AG10803 (cell line): ENCODE measurements around the gene LYSMD2.

Experiments
- DNase-seq: peaks from one replicate; pipeline ENCODE4 v3.0.0; 2010; ENCODE audit warnings: low read depth
- H3K4me3 ChIP-seq: 2 replicates; pipeline ENCODE4 v1.5.1; 2011; ENCODE audit warnings: mild to moderate bottlenecking, low read length, control low read depth
- TF ChIP-seq, protein P1 (sequence below): conservative IDR thresholded peaks from 2 replicates; pipeline ENCODE4 v1.5.1; 2011; ENCODE audit warnings: mild to moderate bottlenecking, low read length, control low read depth, inconsistent platforms

LYSMD2 gene

DNA sequence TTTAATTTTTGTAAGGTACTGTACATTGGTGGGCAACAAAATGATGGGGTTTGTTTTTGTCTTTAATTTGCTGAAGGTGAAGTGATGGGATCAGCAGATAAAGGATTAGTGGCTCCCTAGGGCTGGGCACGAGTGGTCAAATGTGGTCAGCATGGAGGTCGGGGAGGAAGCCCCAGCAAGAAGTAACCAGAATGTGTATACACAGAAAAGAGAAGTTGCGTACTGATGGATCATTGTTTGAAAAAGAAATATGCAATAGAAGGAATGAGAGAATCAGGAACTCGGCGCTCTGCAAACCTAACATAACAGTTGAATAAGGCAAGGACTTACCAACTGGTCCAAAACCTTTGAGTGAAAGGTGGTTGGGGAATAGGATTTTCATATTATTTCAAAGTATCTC, 15.4 kb upstream of the LYSMD2 start:
- TF ChIP-seq, protein P1, sequence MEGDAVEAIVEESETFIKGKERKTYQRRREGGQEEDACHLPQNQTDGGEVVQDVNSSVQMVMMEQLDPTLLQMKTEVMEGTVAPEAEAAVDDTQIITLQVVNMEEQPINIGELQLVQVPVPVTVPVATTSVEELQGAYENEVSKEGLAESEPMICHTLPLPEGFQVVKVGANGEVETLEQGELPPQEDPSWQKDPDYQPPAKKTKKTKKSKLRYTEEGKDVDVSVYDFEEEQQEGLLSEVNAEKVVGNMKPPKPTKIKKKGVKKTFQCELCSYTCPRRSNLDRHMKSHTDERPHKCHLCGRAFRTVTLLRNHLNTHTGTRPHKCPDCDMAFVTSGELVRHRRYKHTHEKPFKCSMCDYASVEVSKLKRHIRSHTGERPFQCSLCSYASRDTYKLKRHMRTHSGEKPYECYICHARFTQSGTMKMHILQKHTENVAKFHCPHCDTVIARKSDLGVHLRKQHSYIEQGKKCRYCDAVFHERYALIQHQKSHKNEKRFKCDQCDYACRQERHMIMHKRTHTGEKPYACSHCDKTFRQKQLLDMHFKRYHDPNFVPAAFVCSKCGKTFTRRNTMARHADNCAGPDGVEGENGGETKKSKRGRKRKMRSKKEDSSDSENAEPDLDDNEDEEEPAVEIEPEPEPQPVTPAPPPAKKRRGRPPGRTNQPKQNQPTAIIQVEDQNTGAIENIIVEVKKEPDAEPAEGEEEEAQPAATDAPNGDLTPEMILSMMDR: no peak
- H3K4me3 ChIP-seq: no peak overlapping the region
- no peak for DNase-seq

DNA sequence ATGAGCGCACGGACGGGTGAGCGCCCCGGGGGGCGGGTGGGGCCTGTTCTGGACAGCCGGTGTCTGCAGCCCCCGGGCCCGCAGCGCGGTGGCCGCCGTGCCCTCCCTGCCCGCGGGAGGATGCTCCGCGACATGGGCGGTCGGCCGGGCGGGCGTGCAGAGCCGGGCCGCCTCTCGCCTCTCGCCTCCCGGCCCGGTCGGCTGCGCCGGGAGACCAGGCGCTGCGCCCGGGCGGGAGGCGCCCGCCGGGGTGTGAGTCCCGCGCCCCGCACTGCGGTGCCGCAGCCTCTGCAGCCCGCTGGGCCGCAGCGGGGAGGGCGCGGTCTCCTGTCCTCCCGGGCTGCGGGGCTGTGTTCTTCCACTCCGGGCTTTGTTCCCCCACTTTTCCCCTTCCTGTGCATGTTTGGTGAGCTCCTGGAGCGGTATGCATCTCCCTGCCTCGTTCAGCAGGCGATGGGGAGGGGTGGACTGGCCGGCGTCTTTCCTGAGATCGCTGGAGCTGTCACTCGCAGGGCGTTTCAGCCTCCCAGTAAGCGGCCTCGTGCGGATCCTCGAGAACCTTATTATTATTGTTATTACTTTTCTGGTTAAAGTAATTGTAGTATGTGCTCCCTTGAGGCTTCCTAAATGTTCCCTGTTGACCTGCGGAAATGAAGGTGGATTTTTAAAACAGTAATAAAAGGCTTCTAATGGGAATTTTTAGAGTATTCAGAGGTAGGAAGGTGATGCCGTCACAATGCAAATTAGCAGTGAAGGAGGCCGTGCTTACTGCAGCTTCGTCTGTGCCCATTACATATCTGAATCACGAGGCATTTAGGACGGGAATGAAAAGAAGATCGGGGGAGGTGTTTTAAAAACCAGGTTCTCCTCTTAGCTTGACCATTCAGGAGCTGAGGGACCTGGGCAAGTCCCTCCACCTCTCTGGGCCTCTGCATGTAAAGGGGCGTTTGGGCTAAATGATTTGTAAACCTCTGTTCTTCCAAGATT, 14.5 kb upstream of the LYSMD2 start:
- no peak for DNase-seq
- TF ChIP-seq, protein P1: no peak
- H3K4me3 ChIP-seq: peak overlapping the region; percentile 70

DNA sequence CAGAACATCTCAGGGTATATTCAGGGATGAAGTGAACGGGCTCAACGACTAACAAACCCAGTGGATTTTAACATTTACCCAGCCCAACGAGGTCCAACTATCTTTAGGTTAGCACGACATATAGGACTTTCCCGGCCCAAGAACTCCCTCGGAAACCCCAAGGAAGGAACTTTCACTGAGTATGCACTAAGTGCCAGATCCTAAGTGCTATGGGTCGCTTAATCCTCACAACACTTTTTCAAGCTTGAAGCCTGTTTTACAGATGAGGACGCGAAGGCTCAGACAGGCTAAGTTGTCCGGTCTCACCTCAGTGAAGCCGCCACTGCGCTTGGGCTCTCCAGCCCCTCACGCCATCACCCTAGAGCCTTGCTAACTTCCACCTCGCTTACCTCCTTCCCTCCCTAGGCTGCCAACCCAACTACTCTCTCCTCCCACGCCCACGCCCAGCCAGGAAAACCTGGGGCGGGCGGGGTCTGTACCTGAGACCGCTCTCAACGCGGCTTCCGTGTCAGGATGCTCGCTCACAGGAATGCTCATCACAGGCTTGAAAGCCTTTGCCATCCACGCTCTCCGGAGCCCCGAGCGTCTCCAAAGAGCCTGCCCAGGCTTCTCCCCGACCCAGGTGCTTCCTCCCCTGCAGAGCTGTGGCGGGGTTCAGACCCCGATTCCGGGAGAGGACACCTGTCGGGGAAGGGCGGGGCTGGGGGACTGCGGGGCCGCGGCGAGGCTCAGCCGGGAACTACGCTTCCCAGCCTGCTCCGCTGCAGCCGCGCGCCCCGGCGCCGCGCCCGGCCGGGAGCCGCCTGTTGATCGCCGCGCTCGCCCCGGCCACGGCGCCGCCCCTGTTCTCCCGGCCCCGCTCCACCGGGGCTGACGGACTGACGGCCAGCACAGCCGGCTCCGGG, 13.6 kb upstream of the LYSMD2 start, which contains the start of gene TMOD2:
TMOD2 (plus strand) TSS at position 806 of the 905 bp plus-strand sequence. CDS start 14,845 bp downstream, outside the sequence.
- DNase-seq: no peak
- peak within 1 kb of the TSS; percentile 70 for H3K4me3 ChIP-seq
- TF ChIP-seq, protein P1: no peak

DNA sequence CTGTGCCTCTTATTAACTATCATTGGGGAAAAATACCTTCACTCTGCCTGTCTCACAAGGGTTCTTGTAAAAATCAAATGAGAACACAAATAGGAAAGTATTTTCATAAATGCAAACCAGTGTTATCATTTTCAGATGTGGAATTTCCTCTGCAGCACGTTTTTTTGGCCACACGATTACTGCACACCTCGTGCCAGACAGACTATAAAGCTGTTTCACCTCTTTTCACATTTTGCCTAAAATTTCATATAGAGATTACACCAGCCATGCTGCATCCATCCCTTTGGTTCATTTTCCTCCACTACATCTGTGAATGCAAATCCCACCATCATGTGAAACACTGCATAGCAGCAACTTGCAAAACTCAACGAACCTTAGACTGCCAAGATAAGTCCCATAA, 12.7 kb upstream of the LYSMD2 start:
- no peak for DNase-seq
- no peak overlapping the region for H3K4me3 ChIP-seq
- TF ChIP-seq, protein P1: no peak

DNA sequence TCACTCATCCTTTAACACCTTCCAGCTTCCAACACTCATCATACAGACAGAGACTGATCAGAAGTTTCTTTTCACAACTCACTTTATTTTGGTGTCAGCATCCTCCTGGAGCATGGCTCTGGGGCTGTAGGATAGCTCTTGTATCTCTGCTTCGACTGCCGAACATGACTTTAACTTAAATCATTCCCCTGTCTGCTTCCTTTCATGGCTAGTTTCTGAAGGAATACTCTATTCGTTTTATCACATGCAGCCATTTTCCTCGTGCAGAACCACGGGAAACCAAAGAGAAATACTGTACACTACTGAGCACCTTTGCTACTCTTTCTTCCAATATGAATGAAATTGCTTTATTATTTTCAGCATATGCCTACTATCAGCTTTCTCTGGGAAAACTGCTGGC, 11.9 kb upstream of the LYSMD2 start:
- no peak overlapping the region for H3K4me3 ChIP-seq
- TF ChIP-seq, protein P1: no peak
- DNase-seq: no peak

DNA sequence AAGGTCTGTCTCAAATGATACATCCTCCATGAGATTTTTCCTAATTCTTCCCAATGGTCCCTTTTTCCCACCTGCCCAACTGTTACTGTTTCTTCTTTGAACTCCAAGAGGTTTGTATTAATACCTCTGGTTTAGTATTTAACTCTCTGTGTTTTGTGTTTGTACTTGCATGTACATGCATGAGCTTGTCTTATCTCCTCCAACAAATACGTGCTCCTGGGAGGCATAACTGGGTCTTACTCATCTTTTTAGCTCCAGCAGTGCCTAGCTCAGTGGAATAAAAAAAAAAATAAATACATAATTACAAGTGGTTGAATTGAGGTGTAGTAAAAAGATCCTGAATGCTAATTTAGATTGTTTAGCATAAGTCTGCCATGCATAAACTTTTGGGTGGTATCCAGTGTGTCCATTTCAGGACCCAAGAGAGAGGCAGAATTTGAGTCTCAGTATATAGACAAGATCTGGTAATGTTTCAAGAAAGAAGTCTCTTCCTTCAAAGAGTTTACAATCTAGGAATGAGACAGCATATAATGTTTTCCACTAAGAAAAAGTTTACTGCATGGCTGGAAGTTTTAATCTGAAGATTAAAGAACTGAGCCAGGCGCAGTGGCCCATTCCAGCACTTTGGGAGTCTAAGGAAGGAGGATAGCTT, 1.7 kb upstream of the LYSMD2 start:
- TF ChIP-seq, protein P1: no peak
- DNase-seq: no peak
- H3K4me3 ChIP-seq: no peak overlapping the region
